ENCODE data around the gene CHM.

DNA sequence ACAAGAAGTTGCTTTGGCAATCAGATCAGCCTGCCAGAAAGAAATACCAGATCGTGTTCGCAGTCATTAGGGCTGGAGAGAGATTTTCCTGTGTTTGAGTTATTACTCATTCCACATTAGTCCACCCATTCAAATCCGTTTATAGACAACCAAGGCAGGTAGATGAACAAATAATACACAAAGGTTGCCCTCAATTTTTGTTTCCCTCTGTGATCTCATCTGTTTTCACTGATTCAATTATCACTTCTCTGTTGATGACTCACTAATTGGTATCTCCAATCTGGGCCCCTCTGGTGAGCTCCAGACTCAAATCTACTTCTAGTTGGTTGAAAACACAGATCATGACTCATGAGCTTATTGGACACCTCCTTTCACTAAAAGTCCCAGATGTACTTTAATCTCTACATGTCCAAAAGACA, 54.5 kb downstream of the CHM start:
- no peak for TF ChIP-seq POLR2A (IDR thresholded peaks at IDR 0.05; ENCODE audit: low read length)
- TF ChIP-seq GATA1 (IDR thresholded peaks at IDR 0.05; ENCODE audit: low read depth, low read length) = no peak
